ENCODE results near the gene AACS. TPM values are rescaled to one million over a fixed set of nuclear protein-coding genes. Genes with fewer than 3 reads are reported as not detected.

AACS gene
- polyA plus RNA-seq, 2 of the 4 experiments (the other 2 are of a cell fraction), result 18.6 to 20.4 TPM

DNA sequence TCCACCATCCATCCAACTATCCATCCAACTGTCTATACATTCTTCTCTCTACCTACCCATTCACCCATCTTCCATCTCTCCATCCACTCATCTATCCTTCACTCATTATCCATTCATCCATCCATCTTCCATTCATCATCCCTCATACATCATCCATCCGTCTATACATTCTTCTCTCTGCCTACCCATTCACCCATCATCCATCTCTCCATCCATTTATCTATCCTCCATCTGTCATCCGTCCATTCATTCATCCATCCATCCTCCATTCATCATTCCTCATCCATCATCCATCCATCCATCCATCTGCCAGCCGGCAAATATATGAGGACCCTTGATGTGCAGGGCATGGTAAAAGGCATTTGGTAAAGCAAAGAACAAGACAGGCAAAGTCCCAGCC is 25.2 kb downstream of the AACS start:
- Histone ChIP-seq H3K4me1 (peaks cover 18% of the 10 kb centered on the region), H3K4me3 (no peak overlapping the region), H3K4me2 (no peak overlapping the region), H3K9me3 (no peaks in the 10 kb centered on the region), H3K27ac (no peak overlapping the region)
- DNase-seq (ENCODE audit: low read depth in 1 of 2, low spot score in 1 of 2), result no peak
- FAIRE-seq, result no peak
- ChIA-PET CTCF (no interaction called here), POLR2A (no interaction called here)
- no peak for ATAC-seq
- WGBS (ENCODE audit: missing lambda C conversion rate), result 90% methylated on average over 3 of the region's 3 CpGs
- TF ChIP-seq, protein P1, sequence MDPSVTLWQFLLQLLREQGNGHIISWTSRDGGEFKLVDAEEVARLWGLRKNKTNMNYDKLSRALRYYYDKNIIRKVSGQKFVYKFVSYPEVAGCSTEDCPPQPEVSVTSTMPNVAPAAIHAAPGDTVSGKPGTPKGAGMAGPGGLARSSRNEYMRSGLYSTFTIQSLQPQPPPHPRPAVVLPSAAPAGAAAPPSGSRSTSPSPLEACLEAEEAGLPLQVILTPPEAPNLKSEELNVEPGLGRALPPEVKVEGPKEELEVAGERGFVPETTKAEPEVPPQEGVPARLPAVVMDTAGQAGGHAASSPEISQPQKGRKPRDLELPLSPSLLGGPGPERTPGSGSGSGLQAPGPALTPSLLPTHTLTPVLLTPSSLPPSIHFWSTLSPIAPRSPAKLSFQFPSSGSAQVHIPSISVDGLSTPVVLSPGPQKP (IDR thresholded peaks at IDR 0.05; ENCODE audit: low read depth, low read length), result no peak
- TF ChIP-seq BHLHE40 (IDR thresholded peaks at IDR 0.05; ENCODE audit: low read depth, low read length) (no peak), CBX2 (IDR thresholded peaks at IDR 0.05; ENCODE audit: borderline replicate concordance, low read depth) (no peak), ESRRA (IDR thresholded peaks at IDR 0.05; ENCODE audit: borderline replicate concordance, low read length) (no peak), NPAS2 (CRISPR knock-in tag; IDR thresholded peaks at IDR 0.05; ENCODE audit: borderline replicate concordance) (no peak)

DNA sequence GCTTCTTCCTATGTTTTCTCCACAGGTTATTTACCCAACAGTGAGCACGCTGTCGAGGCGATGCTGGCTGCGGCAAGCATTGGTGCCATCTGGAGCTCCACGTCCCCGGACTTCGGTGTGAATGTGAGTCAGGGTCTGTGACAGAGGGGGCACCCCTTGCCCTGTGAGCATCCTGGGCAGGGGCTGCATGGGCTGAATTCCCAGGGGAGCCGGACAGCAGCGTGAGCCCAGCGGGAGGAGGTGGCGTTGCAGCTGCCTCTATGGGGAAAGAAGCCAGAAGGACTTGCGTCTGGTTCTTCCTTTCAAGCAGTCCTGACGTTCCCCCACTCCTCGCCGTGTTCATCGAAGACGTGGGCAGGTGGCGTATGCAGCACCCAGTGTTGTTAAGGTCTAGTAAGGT is 26.2 kb downstream of the AACS start:
- ATAC-seq, result no peak
- CTCF ChIA-PET, result no interaction called here
- H3K4me1 ChIP-seq, result peaks cover 18% of the 10 kb centered on the region

DNA sequence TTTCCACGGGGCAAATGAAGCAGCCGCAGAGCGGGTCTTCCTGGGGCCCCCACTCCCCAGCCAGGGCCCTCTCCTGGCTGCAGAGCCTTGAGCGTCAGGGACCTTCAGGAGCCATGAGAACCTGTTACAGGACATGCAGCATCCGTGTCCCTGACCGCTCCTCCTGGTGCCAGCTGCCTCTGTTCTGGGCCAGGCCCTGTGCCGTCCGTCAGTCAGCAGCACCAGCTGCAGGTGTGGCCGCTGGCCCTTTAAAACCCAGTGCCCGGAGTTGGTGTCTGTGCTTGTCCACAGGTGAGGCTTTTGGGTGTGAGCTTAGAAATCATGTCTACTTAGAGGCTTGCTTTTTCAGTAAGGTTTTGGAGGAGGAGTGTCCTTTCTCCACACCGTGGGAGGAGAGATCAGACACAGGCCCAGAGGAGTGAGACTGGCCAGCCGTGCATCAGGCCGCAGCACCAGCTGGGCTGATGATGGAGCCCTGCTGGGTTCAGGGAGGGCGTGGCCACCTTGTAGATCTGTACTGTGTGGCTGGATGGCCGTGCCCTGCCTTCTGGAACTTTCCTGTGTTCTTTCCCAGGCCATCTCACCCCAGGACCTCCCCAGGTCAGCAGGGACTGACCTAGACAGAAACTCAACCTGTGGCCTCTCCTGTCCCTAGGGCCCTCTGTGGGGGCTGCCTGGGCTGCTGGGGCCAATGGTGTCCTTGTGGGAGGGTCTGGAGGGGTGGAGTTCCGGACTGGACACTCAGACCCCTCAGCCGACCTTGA is 27.1 kb downstream of the AACS start:
- CTCF ChIA-PET, result interaction anchor here (1.6 kb wide), 1 partner anchor 11 kb away, joined by 4 read pairs; no protein-coding TSS in a partner anchor
- POLR2A ChIA-PET, result no interaction called here
- no peaks in the 10 kb centered on the region for H3K9me3 ChIP-seq
- 86% methylated on average over 13 of the region's 17 CpGs for WGBS (ENCODE audit: missing lambda C conversion rate)
- H3K4me2 ChIP-seq, result peak overlapping the region; percentile 84
- H3K4me1 ChIP-seq, result peaks cover 18% of the 10 kb centered on the region
- H3K4me3 ChIP-seq, result peak overlapping the region; percentile 15; the same call in 1 of the 3 replicates
- H3K27ac ChIP-seq, result peak overlapping the region; percentile 70 to 80
- DNase-seq (ENCODE audit: low read depth in 1 of 2, low spot score in 1 of 2), result no peak
- peak; percentile 31 to 37; a peak in 4 of 6 replicates for ATAC-seq
- no peak for FAIRE-seq
- TF ChIP-seq HDAC2 (IDR thresholded peaks at IDR 0.05) (no peak), HOXA7 (CRISPR knock-in tag; IDR thresholded peaks at IDR 0.05) (no peak), EP300 (IDR thresholded peaks at IDR 0.05) (no peak), SMC3 (IDR thresholded peaks at IDR 0.05) (no peak), EHMT2 (IDR thresholded peaks at IDR 0.05; ENCODE audit: low read depth) (no peak), JUN (IDR thresholded peaks at IDR 0.05) (no peak), RFX5 (IDR thresholded peaks at IDR 0.05) (no peak), TP53 (CRISPR knock-in tag; IDR thresholded peaks at IDR 0.05) (no peak), FOSL2 (IDR thresholded peaks at IDR 0.05) (no peak), FOSL2 (CRISPR knock-in tag; IDR thresholded peaks at IDR 0.05) (no peak), CHD4 (IDR thresholded peaks at IDR 0.05; ENCODE audit: borderline replicate concordance) (no peak)
- TF ChIP-seq, protein P2, sequence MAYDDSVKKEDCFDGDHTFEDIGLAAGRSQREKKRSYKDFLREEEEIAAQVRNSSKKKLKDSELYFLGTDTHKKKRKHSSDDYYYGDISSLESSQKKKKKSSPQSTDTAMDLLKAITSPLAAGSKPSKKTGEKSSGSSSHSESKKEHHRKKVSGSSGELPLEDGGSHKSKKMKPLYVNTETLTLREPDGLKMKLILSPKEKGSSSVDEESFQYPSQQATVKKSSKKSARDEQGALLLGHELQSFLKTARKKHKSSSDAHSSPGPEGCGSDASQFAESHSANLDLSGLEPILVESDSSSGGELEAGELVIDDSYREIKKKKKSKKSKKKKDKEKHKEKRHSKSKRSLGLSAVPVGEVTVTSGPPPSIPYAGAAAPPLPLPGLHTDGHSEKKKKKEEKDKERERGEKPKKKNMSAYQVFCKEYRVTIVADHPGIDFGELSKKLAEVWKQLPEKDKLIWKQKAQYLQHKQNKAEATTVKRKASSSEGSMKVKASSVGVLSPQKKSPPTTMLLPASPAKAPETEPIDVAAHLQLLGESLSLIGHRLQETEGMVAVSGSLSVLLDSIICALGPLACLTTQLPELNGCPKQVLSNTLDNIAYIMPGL (CRISPR knock-in tag; IDR thresholded peaks at IDR 0.05; ENCODE audit: borderline replicate concordance), result no peak

More for the DNA sequence above, 26.2 kb downstream of the AACS start:
- no peak for TF ChIP-seq JUNB (IDR thresholded peaks at IDR 0.05)
- no peak for TF ChIP-seq EP300 (IDR thresholded peaks at IDR 0.05)
- TF ChIP-seq CBX2 (IDR thresholded peaks at IDR 0.05; ENCODE audit: borderline replicate concordance, low read depth), result no peak
- TF ChIP-seq HOXB5 (CRISPR knock-in tag; IDR thresholded peaks at IDR 0.05), result no peak
- TF ChIP-seq FOSL2 (IDR thresholded peaks at IDR 0.05), result no peak
- TF ChIP-seq FOSL2 (CRISPR knock-in tag; IDR thresholded peaks at IDR 0.05), result no peak
- TF ChIP-seq, protein P3, sequence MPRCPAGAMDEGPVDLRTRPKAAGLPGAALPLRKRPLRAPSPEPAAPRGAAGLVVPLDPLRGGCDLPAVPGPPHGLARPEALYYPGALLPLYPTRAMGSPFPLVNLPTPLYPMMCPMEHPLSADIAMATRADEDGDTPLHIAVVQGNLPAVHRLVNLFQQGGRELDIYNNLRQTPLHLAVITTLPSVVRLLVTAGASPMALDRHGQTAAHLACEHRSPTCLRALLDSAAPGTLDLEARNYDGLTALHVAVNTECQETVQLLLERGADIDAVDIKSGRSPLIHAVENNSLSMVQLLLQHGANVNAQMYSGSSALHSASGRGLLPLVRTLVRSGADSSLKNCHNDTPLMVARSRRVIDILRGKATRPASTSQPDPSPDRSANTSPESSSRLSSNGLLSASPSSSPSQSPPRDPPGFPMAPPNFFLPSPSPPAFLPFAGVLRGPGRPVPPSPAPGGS (IDR thresholded peaks at IDR 0.05), result no peak
- no peak for TF ChIP-seq FOXS1 (CRISPR knock-in tag; IDR thresholded peaks at IDR 0.05)
- no peak for TF ChIP-seq HOXA7 (CRISPR knock-in tag; IDR thresholded peaks at IDR 0.05)
- TF ChIP-seq CBX8 (IDR thresholded peaks at IDR 0.05), result no peak
- TF ChIP-seq, protein P4, sequence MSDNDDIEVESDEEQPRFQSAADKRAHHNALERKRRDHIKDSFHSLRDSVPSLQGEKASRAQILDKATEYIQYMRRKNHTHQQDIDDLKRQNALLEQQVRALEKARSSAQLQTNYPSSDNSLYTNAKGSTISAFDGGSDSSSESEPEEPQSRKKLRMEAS (IDR thresholded peaks at IDR 0.05), result no peak
- TF ChIP-seq, protein P1 (IDR thresholded peaks at IDR 0.05; ENCODE audit: low read depth, low read length), result no peak
- TF ChIP-seq KDM1A (IDR thresholded peaks at IDR 0.05; ENCODE audit: low read depth), result no peak
- TF ChIP-seq TFCP2L1 (CRISPR knock-in tag; IDR thresholded peaks at IDR 0.05), result no peak
- TF ChIP-seq EHMT2 (IDR thresholded peaks at IDR 0.05; ENCODE audit: low read depth), result no peak
- TF ChIP-seq, protein P2 (CRISPR knock-in tag; IDR thresholded peaks at IDR 0.05; ENCODE audit: borderline replicate concordance), result no peak
- Histone ChIP-seq H3K4me3 (no peak overlapping the region), H3K27ac (no peak overlapping the region), H3K9me3 (no peaks in the 10 kb centered on the region), H3K4me2 (no peak overlapping the region)
- FAIRE-seq (no peak), DNase-seq (ENCODE audit: low read depth in 1 of 2, low spot score in 1 of 2) (no peak)
- POLR2A ChIA-PET, result no interaction called here
- WGBS (ENCODE audit: missing lambda C conversion rate), result 92% methylated on average over 18 of the region's 18 CpGs

Data from A549 (cell line).